HepG2 (cell line): Measurements from ENCODE around the gene VWA3A. TPM values are rescaled to one million over a fixed set of nuclear protein-coding genes. Genes with fewer than 3 reads are reported as not detected.

ENCODE experiments used
- CTCF ChIP-seq: sonication (generic); formaldehyde crosslinking; IDR thresholded peaks from 2 replicates; pipeline ENCODE4 v1.5.0; 2020; ENCODE audit warnings: mild to moderate bottlenecking, missing genetic modification reagents, moderate library complexity
- E2F1 ChIP-seq: sonication (generic); formaldehyde crosslinking; IDR thresholded peaks from 2 replicates; pipeline ENCODE4 v1.5.0; 2020; ENCODE audit warnings: missing genetic modification reagents
- IRF2 ChIP-seq: IDR thresholded peaks from 2 replicates; pipeline ENCODE4 v1.6.1; 2018; ENCODE audit warnings: missing genetic modification reagents, missing compliant biosample characterization
- NKX3-1 ChIP-seq: sonication (generic); formaldehyde crosslinking; IDR thresholded peaks from 2 replicates; pipeline ENCODE4 v1.5.0; 2020; ENCODE audit warnings: missing genetic modification reagents
- SP2 ChIP-seq: sonication (generic); formaldehyde crosslinking; IDR thresholded peaks from 2 replicates; pipeline ENCODE4 v1.5.1; 2020; ENCODE audit warnings: mild to moderate bottlenecking, missing genetic modification reagents
- THYN1 ChIP-seq: sonication (generic); formaldehyde crosslinking; IDR thresholded peaks from 2 replicates; pipeline ENCODE4 v1.8.1; 2023; ENCODE audit warnings: low read depth, mild to moderate bottlenecking, moderate library complexity, missing genetic modification reagents, borderline replicate concordance
- XRCC5 ChIP-seq: fragments of 200-400 bp; formaldehyde crosslinking; optimal IDR thresholded peaks from 2 replicates; pipeline ENCODE3; 2017; ENCODE audit warnings: mild to moderate bottlenecking, low read length
- ZC3H4 ChIP-seq: sonication (generic); formaldehyde crosslinking; IDR thresholded peaks from 2 replicates; pipeline ENCODE4 v1.4.0; 2020; ENCODE audit warnings: missing genetic modification reagents, borderline replicate concordance
- ZFP36 ChIP-seq: fragments of 150-350 bp; IDR thresholded peaks from 2 replicates; pipeline ENCODE4 v1.6.1; 2018; ENCODE audit warnings: borderline replicate concordance, low read length, low read depth; ENCODE audit not compliant: partially characterized antibody
- ZGPAT ChIP-seq: IDR thresholded peaks from 2 replicates; pipeline ENCODE4 v1.6.1; 2016; ENCODE audit warnings: mild to moderate bottlenecking
- ZNF451 ChIP-seq: sonication (generic); formaldehyde crosslinking; IDR thresholded peaks from 2 replicates; pipeline ENCODE4 v1.5.0; 2020; ENCODE audit warnings: mild to moderate bottlenecking, missing genetic modification reagents
- ZNF687 ChIP-seq: sonication (generic); formaldehyde crosslinking; IDR thresholded peaks from 2 replicates; pipeline ENCODE4 v1.5.1; 2020; ENCODE audit warnings: mild to moderate bottlenecking, missing genetic modification reagents, moderate library complexity
- ZNF749 ChIP-seq: sonication (generic); formaldehyde crosslinking; IDR thresholded peaks from 2 replicates; pipeline ENCODE4 v1.8.0; 2022; ENCODE audit warnings: mild to moderate bottlenecking, missing genetic modification reagents, moderate library complexity, borderline replicate concordance
- ZNF770 ChIP-seq: sonication (generic); formaldehyde crosslinking; IDR thresholded peaks from 2 replicates; pipeline ENCODE4 v1.5.0; 2020; ENCODE audit warnings: mild to moderate bottlenecking, missing genetic modification reagents
- ZXDC ChIP-seq: sonication (generic); formaldehyde crosslinking; IDR thresholded peaks from 2 replicates; pipeline ENCODE4 v1.5.0; 2020; ENCODE audit warnings: mild to moderate bottlenecking, missing genetic modification reagents
- polyA plus RNA-seq, 8 experiments: library from polyadenylated mRNA; depleted of rRNA in 3 of 8; stranded (reverse) in 7 of 8; unstranded in 1 of 8; fragments of >200 nt; fragmentation: Illumina TruSeq in 4 of 8; extraction: Trizol in 4 of 8; gene quantifications; 2 replicates each; pipeline versions ENCODE4 v1.2.1 to v1.2.3, GENCODE V29; 2011 to 2016; ENCODE audit warnings: low read depth in 4 of 8, missing spikeins in 1 of 8, mixed read lengths in 1 of 8; ENCODE audit not compliant: insufficient read depth in 1 of 8
- total RNA-seq, 5 experiments: library from RNA; depleted of rRNA; stranded (reverse); fragments of >200 nt; fragmentation: Illumina TruSeq; extraction: Trizol; gene quantifications; 2 replicates each; pipeline ENCODE4 v1.2.3, GENCODE V29; 2016; ENCODE audit warnings: low read depth in 1 of 5

The VWA3A gene
- total and polyA plus RNA-seq, 2 of the 13 experiments (the other 11 are each of a cell fraction or from before 2014, with no cell fraction given), result 0.03 to 0.07 TPM

- TF ChIP-seq ZNF687 (CRISPR knock-in tag) (no peak), ZXDC (CRISPR knock-in tag) (no peak), NKX3-1 (CRISPR knock-in tag) (no peak), SP2 (CRISPR knock-in tag) (no peak), ZNF451 (no peak), IRF2 (CRISPR knock-in tag) (0 out of 2 replicates have a peak, but pooled peaks have one; percentile 27), CTCF (CRISPR knock-in tag) (peak; percentile 92), THYN1 (CRISPR knock-in tag) (no peak), E2F1 (CRISPR knock-in tag) (no peak), XRCC5 (peak; percentile 62), ZGPAT (CRISPR knock-in tag) (0 out of 2 replicates have a peak, but pooled peaks have one; percentile 35), ZFP36 (no peak), ZC3H4 (CRISPR knock-in tag) (no peak), ZNF749 (CRISPR knock-in tag) (no peak), ZNF770 (CRISPR knock-in tag) (0 out of 2 replicates have a peak, but pooled peaks have one; percentile 29)
Observed at GRCh38 chr16:22077700-22078313, 14.5 kb upstream of the VWA3A start (continued).
